AG04449 (cell line): ENCODE results near the gene JAML.

Experiments used
- CTCF ChIA-PET: fragments of 350-600 bp; formaldehyde crosslinking; extraction: SDS; loops from one replicate; lab custom pipeline; 2021; ENCODE audit warnings: antibody characterized with exemption; lab: Yijun Ruan, JAX
- POLR2A ChIA-PET: fragments of 400-600, 350-600 bp; formaldehyde crosslinking; extraction: SDS; loops from one replicate; lab custom pipeline; 2020; ENCODE audit warnings: antibody characterized with exemption, inconsistent platforms; lab: Yijun Ruan, JAX
- DNase-seq: peaks from one replicate; pipeline ENCODE4 v3.0.0-alpha.2; 2010; ENCODE audit warnings: low read depth, low spot score
- H3K4me3 ChIP-seq: 2 replicates; pipeline ENCODE4 v1.5.1; 2011; ENCODE audit warnings: low read depth, mild to moderate bottlenecking, control low read depth, low read length
- CTCF ChIP-seq: IDR thresholded peaks from one replicate; pipeline ENCODE4 v1.5.1; 2011; ENCODE audit warnings: mild to moderate bottlenecking, moderate library complexity, low read length, control low read depth, inconsistent platforms; ENCODE audit not compliant: insufficient read depth; ENCODE audit errors: missing control alignments

JAML gene

GRCh38 chr11:118215262-118215661, 9.5 kb downstream of the JAML start:
- TF ChIP-seq CTCF = no peak
- H3K4me3 ChIP-seq = no peak overlapping the region
- no peak for DNase-seq
- ChIA-PET POLR2A (no interaction called here), CTCF (interaction anchor here (1.4 to 9.6 kb wide), 2 partner anchors 16 to 138 kb away, joined by 4 to 46 read pairs; no protein-coding TSS in a partner anchor)

- no peak for DNase-seq
- TF ChIP-seq CTCF = no peak
- H3K4me3 ChIP-seq = no peak overlapping the region
- ChIA-PET POLR2A (no interaction called here), CTCF (interaction anchor here (1.4 to 9.6 kb wide), 2 partner anchors 16 to 139 kb away, joined by 4 to 46 read pairs; no protein-coding TSS in a partner anchor)
Observed at GRCh38 chr11:118214210-118214914, 10.4 kb downstream of the JAML start.

GRCh38 chr11:118213781-118214180, 11.0 kb downstream of the JAML start:
- POLR2A ChIA-PET = no interaction called here

GRCh38 chr11:118213201-118213600, 11.6 kb downstream of the JAML start:
- CTCF ChIA-PET = interaction anchor here (9.6 kb wide), 1 partner anchor 14 kb away, joined by 46 read pairs; no protein-coding TSS in a partner anchor
- POLR2A ChIA-PET = no interaction called here
- no peak overlapping the region for H3K4me3 ChIP-seq
- no peak for TF ChIP-seq CTCF
- DNase-seq = no peak

More at GRCh38 chr11:118213781-118214180, 11.0 kb downstream of the JAML start:
- DNase-seq = no peak
- no peak for TF ChIP-seq CTCF
- CTCF ChIA-PET = interaction anchor here (9.6 kb wide), 1 partner anchor 15 kb away, joined by 46 read pairs; no protein-coding TSS in a partner anchor
- H3K4me3 ChIP-seq = no peak overlapping the region

GRCh38 chr11:118212781-118213191, 12.0 kb downstream of the JAML start:
- no peak overlapping the region for H3K4me3 ChIP-seq
- no peak for DNase-seq
- no peak for TF ChIP-seq CTCF
- ChIA-PET CTCF (interaction anchor here (9.6 kb wide), 1 partner anchor 14 kb away, joined by 46 read pairs; no protein-coding TSS in a partner anchor), POLR2A (no interaction called here)

- POLR2A ChIA-PET = no interaction called here
Observed at GRCh38 chr11:118212131-118212725, 12.6 kb downstream of the JAML start.

More at GRCh38 chr11:118212131-118212725, 12.6 kb downstream of the JAML start:
- no peak for TF ChIP-seq CTCF
- no peak for DNase-seq
- no peak overlapping the region for H3K4me3 ChIP-seq
- CTCF ChIA-PET = interaction anchor here (1.5 to 9.6 kb wide), 2 partner anchors 10 to 13 kb away, joined by 3 to 46 read pairs; no protein-coding TSS in a partner anchor
